GM18868 (cell line): ENCODE data around the gene UBE2D2.

Experiments
- ATAC-seq: cut with Tn5 transposase; IDR thresholded peaks from one replicate; pipeline ENCODE4 v1.9.1; 2021; ENCODE audit warnings: mild to moderate bottlenecking, moderate library complexity; ENCODE audit not compliant: unreplicated experiment

Gene UBE2D2

DNA sequence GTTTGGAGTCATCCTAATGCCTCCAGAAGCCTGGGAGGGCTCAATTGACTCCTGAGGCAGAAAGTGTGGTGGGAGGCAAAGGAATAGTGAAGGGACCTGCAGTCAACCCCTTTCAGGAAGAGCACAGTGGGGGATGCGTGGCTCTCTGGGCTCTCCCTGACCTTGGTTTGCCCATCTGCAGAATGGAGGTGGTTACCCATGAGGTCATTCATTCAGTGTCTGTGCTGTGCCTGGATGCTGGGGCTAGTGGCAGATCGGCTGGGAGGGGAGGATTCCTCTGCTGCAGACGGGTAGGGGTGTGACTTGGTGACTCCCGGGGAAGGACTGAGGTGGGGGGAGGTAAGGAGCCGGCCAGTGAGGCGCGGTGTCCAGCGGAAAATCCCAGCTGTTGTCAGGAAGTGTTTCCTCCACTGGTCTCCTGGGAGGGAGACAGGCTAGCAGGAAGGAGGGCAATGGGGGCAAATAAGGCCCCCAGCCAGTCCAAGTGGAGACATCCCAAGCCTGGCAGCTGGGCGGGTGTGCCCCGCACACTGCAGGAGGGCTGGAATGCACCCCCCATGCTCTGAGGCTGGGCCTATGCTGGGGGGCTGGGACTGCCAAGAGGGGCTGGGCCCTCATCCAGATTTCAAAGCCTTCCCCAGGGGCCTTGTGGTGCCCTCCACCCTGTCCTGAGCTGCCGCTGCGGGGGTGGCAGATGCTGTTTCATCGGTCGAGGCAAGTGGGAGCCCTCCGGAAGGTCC is 98.0 kb downstream of the UBE2D2 start:
- ATAC-seq, result no peak

GRCh38 chr5:139659695-139660101 is 98.6 kb downstream of the UBE2D2 start:
- ATAC-seq, result no peak

GRCh38 chr5:139660105-139660922 is 99.2 kb downstream of the UBE2D2 start:
- no peak for ATAC-seq

- peak; percentile 40 for ATAC-seq
These were observed 100.0 kb downstream of the UBE2D2 start for GRCh38 chr5:139660923-139661814.

DNA sequence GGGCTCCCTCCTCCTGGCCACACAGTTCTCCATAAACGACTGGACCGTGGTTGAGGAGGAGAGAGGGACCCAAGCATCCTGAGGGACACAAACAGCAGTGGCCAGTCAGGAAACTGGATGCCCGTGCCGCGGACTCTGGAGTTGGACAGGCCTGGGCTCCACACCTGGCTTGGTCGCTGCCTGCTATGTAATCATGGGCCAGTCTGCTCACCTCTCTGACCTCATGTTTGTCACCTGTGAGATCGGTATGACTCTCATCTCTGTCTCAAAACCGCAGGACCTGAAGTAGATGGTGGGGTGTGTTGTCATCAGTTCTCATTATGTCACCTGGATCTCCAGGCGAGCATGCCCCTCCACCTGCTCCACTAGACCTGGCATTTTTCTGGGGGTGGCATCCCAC is 101.5 kb downstream of the UBE2D2 start:
- ATAC-seq, result no peak

- no peak for ATAC-seq
These were observed 102.3 kb downstream of the UBE2D2 start for GRCh38 chr5:139663207-139664085.

DNA sequence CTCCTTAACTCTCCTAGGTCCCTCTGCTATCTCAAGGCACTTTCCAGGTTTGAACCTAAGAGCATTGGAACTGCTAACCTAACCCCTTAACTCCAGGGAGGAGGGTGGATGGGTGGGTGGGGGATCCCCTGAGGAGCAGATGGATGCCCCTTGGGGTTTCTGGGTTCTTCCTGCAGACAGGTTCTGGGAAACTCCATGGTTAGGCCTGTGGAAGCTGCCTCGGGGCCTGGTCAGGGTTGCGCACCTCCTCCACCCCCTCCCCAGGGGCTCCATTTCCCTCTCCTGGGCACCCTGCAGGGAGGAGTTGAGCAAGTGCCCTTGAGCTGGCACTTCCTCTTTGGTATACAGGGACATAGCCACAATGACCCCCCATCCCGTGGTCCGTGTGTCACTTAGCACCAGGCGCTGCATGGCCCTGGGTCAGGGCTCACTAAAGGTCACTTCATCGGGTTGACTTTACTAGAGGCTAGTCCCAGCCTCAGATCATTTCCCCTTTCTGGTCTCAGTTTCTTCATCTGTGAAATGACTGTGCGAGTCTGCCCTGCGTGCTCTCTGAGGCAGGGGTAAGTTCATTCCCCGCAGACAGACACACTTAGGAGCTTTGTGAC is 103.1 kb downstream of the UBE2D2 start:
- peak; percentile 50 for ATAC-seq

- ATAC-seq, result no peak
These were observed 103.7 kb downstream of the UBE2D2 start for GRCh38 chr5:139664727-139665351.

GRCh38 chr5:139665626-139666025 is 104.5 kb downstream of the UBE2D2 start:
- no peak for ATAC-seq

DNA sequence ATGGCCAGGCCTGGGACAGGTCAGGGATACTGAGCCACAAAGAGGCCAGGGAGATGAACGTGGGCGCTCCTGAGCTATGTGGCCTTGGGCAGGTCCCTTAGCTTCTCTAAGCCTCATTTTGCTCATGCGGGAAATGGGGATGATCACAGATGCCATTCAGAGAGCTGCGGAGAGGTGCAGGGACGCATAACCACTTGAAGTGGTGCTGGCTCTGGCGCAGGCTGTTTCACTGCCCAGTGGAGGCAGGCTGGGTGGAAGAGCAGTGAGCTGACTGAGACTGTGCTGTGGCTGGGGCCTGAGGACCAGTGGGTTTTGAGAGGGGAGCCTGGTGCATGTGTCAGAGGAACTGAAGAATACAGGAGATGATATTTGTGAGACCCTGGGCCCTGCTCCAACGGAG is 105.4 kb downstream of the UBE2D2 start:
- ATAC-seq, result no peak

DNA sequence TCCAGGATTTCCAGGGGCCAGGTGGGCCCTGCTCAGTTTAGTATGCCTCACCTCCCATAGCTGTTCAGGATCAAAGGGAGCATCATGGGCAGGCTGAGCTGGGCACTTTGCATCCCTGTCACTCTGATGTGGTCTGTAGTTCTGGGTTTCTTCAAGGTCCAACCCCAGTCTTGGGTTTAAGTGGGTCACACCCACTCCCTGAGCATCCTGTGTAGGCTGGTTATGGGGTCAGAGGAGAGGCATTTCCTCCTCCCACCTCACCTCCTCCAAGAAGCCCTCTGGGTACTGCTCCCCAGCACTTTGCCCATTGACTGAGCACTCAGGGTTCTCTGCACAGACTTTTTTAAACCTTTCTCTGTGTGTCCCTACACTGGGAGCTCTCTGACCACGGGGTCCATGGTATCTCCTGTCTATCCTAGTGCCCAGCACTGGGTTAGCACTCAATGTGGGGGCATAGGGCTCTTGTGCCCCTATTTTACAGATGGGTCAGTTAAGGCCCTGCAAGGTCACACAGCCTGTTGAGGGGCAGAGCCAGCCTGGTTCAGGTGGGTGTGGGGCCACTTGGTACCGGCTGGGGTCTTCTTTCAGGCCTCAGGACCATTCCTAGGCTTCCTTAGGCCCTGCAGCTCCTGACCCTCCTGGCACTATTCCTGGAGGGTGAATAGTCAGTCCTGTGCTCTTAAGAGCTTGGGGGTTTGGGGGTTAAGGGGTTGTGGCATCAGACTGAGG is 106.0 kb downstream of the UBE2D2 start:
- no peak for ATAC-seq

GRCh38 chr5:139667730-139668063 is 106.6 kb downstream of the UBE2D2 start:
- no peak for ATAC-seq

GRCh38 chr5:139668064-139668880 is 107.1 kb downstream of the UBE2D2 start:
- ATAC-seq, result no peak

- ATAC-seq, result no peak
These were observed 108.0 kb downstream of the UBE2D2 start for GRCh38 chr5:139668924-139669661.

GRCh38 chr5:139669662-139670368 is 108.7 kb downstream of the UBE2D2 start:
- ATAC-seq, result peak; percentile 21

- peak; percentile 47 for ATAC-seq
These were observed 109.4 kb downstream of the UBE2D2 start for GRCh38 chr5:139670369-139671095.
